Activated CD8-positive, alpha-beta T cell treated with anti-CD3 and anti-CD28 coated beads for 36 hours (primary cell): ENCODE data around the gene CGNL1. TPM values are rescaled to one million over a fixed set of nuclear protein-coding genes. Genes with fewer than 3 reads are reported as not detected.
A peak's percentile ranks its signal among the peaks of the same experiment; 100 is the strongest.

Experiments
- ATAC-seq: fragments of 200-7000 bp; cut with Tn5 transposase; one replicate; pipeline ENCODE4 v1.10.0; 2021; ENCODE audit warnings: mild to moderate bottlenecking, moderate library complexity
- CTCF ChIA-PET: fragments of 350-600 bp; sonication (Branson Sonifier 250); formaldehyde crosslinking; loops from one replicate; lab custom pipeline; 2021; ENCODE audit warnings: antibody characterized with exemption; lab: Charles Lee
- POLR2A ChIA-PET: fragments of 350-600 bp; sonication (Branson Sonifier 250); formaldehyde crosslinking; loops from one replicate; lab custom pipeline; 2021; ENCODE audit warnings: antibody characterized with exemption; lab: Charles Lee
- DNase-seq: peaks from one replicate; pipeline ENCODE4 v3.0.0-alpha.2; 2020
- H3K27ac Mint-ChIP-seq: one replicate; pipeline ENCODE4 v1.8.0; 2021; ENCODE audit warnings: mild to moderate bottlenecking, mixed read lengths
- H3K27me3 Mint-ChIP-seq: one replicate; pipeline ENCODE4 v1.8.0; 2021; ENCODE audit warnings: mixed read lengths
- H3K36me3 Mint-ChIP-seq: one replicate; pipeline ENCODE4 v1.8.0; 2021; ENCODE audit warnings: low read depth, mixed read lengths
- H3K4me1 Mint-ChIP-seq: one replicate; pipeline ENCODE4 v1.8.0; 2021; ENCODE audit warnings: low read depth, mixed read lengths
- H3K4me3 Mint-ChIP-seq: one replicate; pipeline ENCODE4 v1.8.0; 2021; ENCODE audit warnings: mild to moderate bottlenecking, moderate library complexity, mixed read lengths
- H3K9me3 Mint-ChIP-seq: one replicate; pipeline ENCODE4 v1.8.0; 2021; ENCODE audit warnings: mixed read lengths
- intact Hi-C: fragments of 100-400 bp; cut with micrococcal nuclease; formaldehyde crosslinking; loops from one replicate; pipeline ENCODE4 v1.10.0; 2022
- total RNA-seq, 2 experiments: library from RNA; stranded (reverse); gene quantifications; one replicate each; pipeline ENCODE4 v1.2.3, GENCODE V29; 2021
- TF ChIP-seq, protein P1 (sequence below): fragments of 200-600 bp; IDR thresholded peaks from one replicate; pipeline ENCODE4 v1.8.0; 2022; ENCODE audit warnings: antibody characterized with exemption, mild to moderate bottlenecking

The CGNL1 gene
- total RNA-seq, 2 experiments from 2014 or later = not detected

DNA sequence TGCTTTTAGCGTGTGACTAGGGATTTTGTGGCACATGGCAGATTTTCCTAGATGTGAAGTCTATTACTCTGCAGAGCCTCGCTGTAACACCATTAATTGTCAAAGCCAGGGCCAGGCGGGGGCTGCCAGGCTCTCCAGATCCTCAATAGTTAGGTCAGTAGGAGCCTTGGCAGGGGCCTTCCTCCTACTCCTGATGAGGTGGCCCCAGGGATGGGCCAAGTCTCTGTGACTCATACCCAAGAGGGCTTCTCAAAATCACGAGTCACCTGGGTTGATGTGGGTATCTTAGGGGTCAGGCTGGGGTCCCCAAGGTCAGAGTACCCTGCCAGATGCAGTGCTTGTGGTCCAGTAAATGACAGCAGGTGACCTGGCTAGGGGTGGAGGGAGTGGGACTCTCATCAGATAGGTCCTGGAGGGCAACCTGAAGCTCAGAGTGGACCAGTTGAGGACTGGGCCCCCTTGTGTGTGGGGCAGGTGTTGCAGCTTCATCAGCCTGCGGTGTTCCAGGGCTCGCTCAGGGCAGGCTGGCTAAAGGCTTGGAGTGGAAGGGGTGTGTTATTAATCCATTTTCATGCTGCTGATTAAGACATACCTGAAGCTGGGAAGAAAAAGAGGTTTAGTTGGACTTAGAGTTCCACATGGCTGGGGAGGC lies 126.9 kb downstream of the CGNL1 start:
- DNase-seq = peak; percentile 13

DNA sequence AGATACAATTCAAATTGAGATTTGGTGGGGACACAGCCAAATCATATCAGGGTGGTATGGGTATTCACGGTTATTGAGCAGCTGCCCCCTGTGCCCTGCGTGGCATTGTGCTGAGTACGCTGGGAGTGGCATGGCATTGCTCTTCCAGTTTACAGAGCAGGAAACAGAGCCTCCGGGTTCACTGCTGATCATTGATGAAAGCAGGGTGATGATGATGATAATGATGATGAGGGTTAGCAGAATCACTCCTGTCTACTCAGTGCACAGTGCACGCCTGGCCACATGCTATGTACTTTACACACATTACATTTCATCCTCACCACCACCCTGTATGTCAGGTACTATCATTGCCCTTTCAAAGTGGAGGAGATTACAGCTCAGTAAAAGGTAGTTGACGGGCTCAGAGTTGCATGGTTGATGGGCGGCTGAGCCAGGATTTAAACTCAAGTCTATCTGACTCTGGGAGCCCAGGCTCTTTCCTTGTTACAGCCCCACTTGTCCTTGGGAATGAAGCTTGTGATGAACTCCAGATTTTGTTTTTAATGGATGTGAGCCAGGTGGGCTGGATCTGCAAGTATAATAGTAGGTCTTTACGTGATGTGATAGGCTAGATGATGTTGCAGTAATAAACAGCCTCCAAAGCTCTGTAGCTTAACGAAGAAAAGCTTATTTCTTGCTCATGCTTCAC lies 127.8 kb downstream of the CGNL1 start:
- POLR2A ChIA-PET = no interaction called here
- no peaks in the 10 kb centered on the region for H3K36me3 Mint-ChIP-seq
- TF ChIP-seq, protein P1, sequence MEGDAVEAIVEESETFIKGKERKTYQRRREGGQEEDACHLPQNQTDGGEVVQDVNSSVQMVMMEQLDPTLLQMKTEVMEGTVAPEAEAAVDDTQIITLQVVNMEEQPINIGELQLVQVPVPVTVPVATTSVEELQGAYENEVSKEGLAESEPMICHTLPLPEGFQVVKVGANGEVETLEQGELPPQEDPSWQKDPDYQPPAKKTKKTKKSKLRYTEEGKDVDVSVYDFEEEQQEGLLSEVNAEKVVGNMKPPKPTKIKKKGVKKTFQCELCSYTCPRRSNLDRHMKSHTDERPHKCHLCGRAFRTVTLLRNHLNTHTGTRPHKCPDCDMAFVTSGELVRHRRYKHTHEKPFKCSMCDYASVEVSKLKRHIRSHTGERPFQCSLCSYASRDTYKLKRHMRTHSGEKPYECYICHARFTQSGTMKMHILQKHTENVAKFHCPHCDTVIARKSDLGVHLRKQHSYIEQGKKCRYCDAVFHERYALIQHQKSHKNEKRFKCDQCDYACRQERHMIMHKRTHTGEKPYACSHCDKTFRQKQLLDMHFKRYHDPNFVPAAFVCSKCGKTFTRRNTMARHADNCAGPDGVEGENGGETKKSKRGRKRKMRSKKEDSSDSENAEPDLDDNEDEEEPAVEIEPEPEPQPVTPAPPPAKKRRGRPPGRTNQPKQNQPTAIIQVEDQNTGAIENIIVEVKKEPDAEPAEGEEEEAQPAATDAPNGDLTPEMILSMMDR = no peak
- intact Hi-C loops = no loop called here
- peaks cover 1% of the 10 kb centered on the region for H3K27me3 Mint-ChIP-seq
- H3K4me3 Mint-ChIP-seq = no peak overlapping the region
- no peak overlapping the region for H3K27ac Mint-ChIP-seq
- DNase-seq (no peak), ATAC-seq (no peak)
- no peaks in the 10 kb centered on the region for H3K9me3 Mint-ChIP-seq
- no peaks in the 10 kb centered on the region for H3K4me1 Mint-ChIP-seq
- CTCF ChIA-PET = interaction anchor here (2.0 to 2.1 kb wide), 2 partner anchors 23 to 163 kb away, joined by 9 to 10 read pairs; no protein-coding TSS in a partner anchor

More for the DNA sequence above, 126.9 kb downstream of the CGNL1 start:
- peak; percentile 30 for ATAC-seq
- POLR2A ChIA-PET = no interaction called here
- Mint-ChIP-seq H3K27ac (no peak overlapping the region), H3K36me3 (no peaks in the 10 kb centered on the region), H3K4me1 (no peaks in the 10 kb centered on the region), H3K9me3 (no peaks in the 10 kb centered on the region), H3K4me3 (no peak overlapping the region), H3K27me3 (peaks cover 5% of the 10 kb centered on the region)
- CTCF ChIA-PET = interaction anchor here (2.0 to 2.1 kb wide), 2 partner anchors 24 to 162 kb away, joined by 9 to 10 read pairs; no protein-coding TSS in a partner anchor
- TF ChIP-seq, protein P1 = no peak
- intact Hi-C loops = no loop called here

DNA sequence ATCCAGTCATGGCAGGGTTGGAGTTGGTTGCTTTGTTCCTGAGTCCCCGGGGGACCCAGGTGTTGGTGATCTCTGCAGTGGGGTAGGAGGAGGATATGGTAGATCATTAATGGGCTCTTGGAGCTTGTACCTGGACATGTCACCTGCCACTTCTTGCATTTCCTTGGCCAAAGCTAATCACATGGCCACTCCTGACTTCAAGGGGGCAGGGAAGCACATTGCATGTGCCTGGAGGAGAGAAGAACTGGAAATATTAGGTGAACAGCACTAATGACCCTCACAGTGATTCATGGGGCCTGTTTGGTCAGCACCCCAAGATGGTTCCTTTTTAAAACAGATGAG lies 128.3 kb downstream of the CGNL1 start:
- Mint-ChIP-seq H3K4me1 (no peaks in the 10 kb centered on the region), H3K4me3 (no peak overlapping the region), H3K27me3 (peaks cover 1% of the 10 kb centered on the region), H3K9me3 (no peaks in the 10 kb centered on the region), H3K36me3 (no peaks in the 10 kb centered on the region), H3K27ac (no peak overlapping the region)
- intact Hi-C loops = no loop called here
- no peak for ATAC-seq
- CTCF ChIA-PET = interaction anchor here (2.0 to 2.1 kb wide), 2 partner anchors 23 to 164 kb away, joined by 9 to 10 read pairs; no protein-coding TSS in a partner anchor
- TF ChIP-seq, protein P1 = no peak
- POLR2A ChIA-PET = no interaction called here
- no peak for DNase-seq

DNA sequence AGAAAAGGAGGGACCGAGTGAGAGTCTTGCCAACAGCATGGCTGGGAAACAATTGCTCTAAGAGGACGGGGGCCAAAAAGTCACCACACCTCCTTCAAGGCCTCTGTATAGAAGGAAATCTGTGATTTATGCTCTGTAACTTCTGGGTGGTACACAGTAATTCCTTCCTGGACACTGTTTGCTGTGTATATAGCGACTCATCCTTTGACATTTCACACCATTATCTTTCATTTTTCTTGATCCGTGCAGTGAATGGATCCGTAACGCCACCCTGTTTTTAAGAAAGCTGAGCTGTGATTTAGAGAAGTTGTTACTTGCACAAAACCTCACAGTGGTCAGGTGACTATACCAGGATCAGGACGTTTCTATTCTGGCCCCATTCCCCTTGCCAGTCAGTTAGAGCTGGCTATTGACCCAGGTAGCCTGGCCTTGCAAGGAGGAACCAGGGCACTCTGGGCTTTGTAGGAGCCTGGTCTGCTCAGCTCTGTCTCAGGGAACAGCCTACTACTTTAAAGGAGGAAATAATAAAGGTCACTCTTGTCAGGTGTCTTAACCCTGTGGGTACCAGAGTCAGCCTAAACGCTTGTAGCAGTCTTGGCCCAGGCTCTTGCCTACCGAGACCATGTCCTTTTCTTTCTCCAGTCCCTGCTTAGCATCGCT lies 128.9 kb downstream of the CGNL1 start:
- intact Hi-C loops = no loop called here
- ChIA-PET POLR2A (no interaction called here), CTCF (interaction anchor here (2.0 to 2.1 kb wide), 2 partner anchors 22 to 164 kb away, joined by 9 to 10 read pairs; no protein-coding TSS in a partner anchor)
- no peaks in the 10 kb centered on the region for H3K27me3 Mint-ChIP-seq
- H3K4me3 Mint-ChIP-seq = no peak overlapping the region
- TF ChIP-seq, protein P1 = no peak
- H3K9me3 Mint-ChIP-seq = no peaks in the 10 kb centered on the region
- ATAC-seq = no peak
- H3K27ac Mint-ChIP-seq = no peak overlapping the region
- no peaks in the 10 kb centered on the region for H3K36me3 Mint-ChIP-seq
- no peaks in the 10 kb centered on the region for H3K4me1 Mint-ChIP-seq
- DNase-seq = no peak
